HEK293 (cell line): Measurements from ENCODE around the gene IGFBP4.

Experiments used
- CTCF ChIA-PET: fragments of 350-600 bp; formaldehyde crosslinking; extraction: SDS; loops from one replicate; lab custom pipeline; 2021; ENCODE audit warnings: antibody characterized with exemption; lab: Yijun Ruan, JAX
- POLR2A ChIA-PET: fragments of 300-600 bp; formaldehyde crosslinking; extraction: SDS; loops from one replicate; lab custom pipeline; 2020; ENCODE audit warnings: antibody characterized with exemption, inconsistent platforms; lab: Yijun Ruan, JAX
- H3K27ac ChIP-seq: fragments of 200-500 bp; sonication (Bioruptor generic); 2 replicates; pipeline ENCODE4 v1.5.1; 2014; ENCODE audit warnings: low read depth, low read length, control low read depth, inconsistent platforms; ENCODE audit errors: extremely low read depth
- H3K36me3 ChIP-seq, 2 experiments: fragments of 200-500 bp in 1 of 2; sonication (Bioruptor generic) in 1 of 2; 1 replicate in 1 of 2; 2 replicates in 1 of 2; pipeline ENCODE4 v1.5.1; 2014 to 2017; ENCODE audit warnings: inconsistent platforms in 2 of 2, low read length in 2 of 2; ENCODE audit not compliant: control insufficient read depth in 2 of 2, insufficient read depth in 1 of 2
- H3K4me1 ChIP-seq: fragments of 200-500 bp; sonication (Bioruptor generic); 2 replicates; pipeline ENCODE4 v1.5.1; 2014; ENCODE audit warnings: mild to moderate bottlenecking, low read length, inconsistent platforms; ENCODE audit not compliant: control insufficient read depth, insufficient read depth
- H3K4me3 ChIP-seq: 2 replicates; pipeline ENCODE4 v1.5.1; 2011; ENCODE audit warnings: low read depth, mild to moderate bottlenecking, control low read depth, low read length, moderate library complexity
- H3K9me3 ChIP-seq: fragments of 200-500 bp; sonication (Bioruptor generic); 2 replicates; pipeline ENCODE4 v1.5.1; 2014; ENCODE audit warnings: low read depth, low read length, inconsistent platforms; ENCODE audit not compliant: control insufficient read depth, insufficient read depth
- INSM2 ChIP-seq: fragments of 450-650 bp; formaldehyde crosslinking; IDR thresholded peaks from 2 replicates; pipeline ENCODE4 v1.5.1; 2016; ENCODE audit warnings: missing biosample characterization, missing genetic modification characterization
- KLF10 ChIP-seq: fragments of 450-650 bp; IDR thresholded peaks from 2 replicates; pipeline ENCODE4 v1.5.1; 2018; ENCODE audit warnings: missing biosample characterization, mild to moderate bottlenecking, missing genetic modification characterization
- REPIN1 ChIP-seq: fragments of 450-650 bp; formaldehyde crosslinking; IDR thresholded peaks from 2 replicates; pipeline ENCODE4 v1.5.1; 2017; ENCODE audit warnings: missing biosample characterization, missing genetic modification characterization, low read depth
- SCRT2 ChIP-seq: fragments of 450-650 bp; formaldehyde crosslinking; IDR thresholded peaks from 2 replicates; pipeline ENCODE4 v1.5.1; 2016; ENCODE audit warnings: missing biosample characterization, missing genetic modification characterization
- TRIM28 ChIP-seq: IDR thresholded peaks from 2 replicates; pipeline ENCODE4 v1.6.1; 2011; ENCODE audit warnings: low read length, control low read depth, borderline replicate concordance
- WT1 ChIP-seq: fragments of 450-650 bp; formaldehyde crosslinking; IDR thresholded peaks from 2 replicates; pipeline ENCODE4 v1.5.1; 2016; ENCODE audit warnings: missing biosample characterization, missing genetic modification characterization
- ZBTB17 ChIP-seq: fragments of 450-650 bp; formaldehyde crosslinking; IDR thresholded peaks from 2 replicates; pipeline ENCODE4 v1.5.1; 2016; ENCODE audit warnings: missing biosample characterization, missing genetic modification characterization
- ZBTB20 ChIP-seq: fragments of 450-650 bp; formaldehyde crosslinking; IDR thresholded peaks from 2 replicates; pipeline ENCODE4 v1.5.1; 2016; ENCODE audit warnings: missing biosample characterization, missing genetic modification characterization
- ZBTB44 ChIP-seq: fragments of 450-650 bp; IDR thresholded peaks from 2 replicates; pipeline ENCODE4 v1.5.1; 2018; ENCODE audit warnings: missing biosample characterization, mild to moderate bottlenecking, missing genetic modification characterization
- ZBTB49 ChIP-seq: fragments of 450-650 bp; formaldehyde crosslinking; IDR thresholded peaks from 2 replicates; pipeline ENCODE4 v1.5.1; 2016; ENCODE audit warnings: missing biosample characterization, missing genetic modification characterization, low read depth
- ZEB2 ChIP-seq: fragments of 450-650 bp; formaldehyde crosslinking; IDR thresholded peaks from 2 replicates; pipeline ENCODE4 v1.5.1; 2016; ENCODE audit warnings: missing biosample characterization, missing genetic modification characterization
- ZFHX2 ChIP-seq: fragments of 450-650 bp; formaldehyde crosslinking; conservative IDR thresholded peaks from 2 replicates; pipeline ENCODE4 v1.5.1; 2016; ENCODE audit warnings: missing biosample characterization, missing genetic modification characterization
- ZIC2 ChIP-seq: fragments of 450-650 bp; formaldehyde crosslinking; IDR thresholded peaks from 2 replicates; pipeline ENCODE4 v1.5.1; 2016; ENCODE audit warnings: missing biosample characterization, missing genetic modification characterization
- ZNF155 ChIP-seq: fragments of 450-650 bp; formaldehyde crosslinking; IDR thresholded peaks from 2 replicates; pipeline ENCODE4 v1.5.1; 2016; ENCODE audit warnings: missing biosample characterization, missing genetic modification characterization
- ZNF184 ChIP-seq: fragments of 450-650 bp; IDR thresholded peaks from 2 replicates; pipeline ENCODE4 v1.5.1; 2018; ENCODE audit warnings: missing biosample characterization, mild to moderate bottlenecking, missing genetic modification characterization
- ZNF223 ChIP-seq: fragments of 450-650 bp; formaldehyde crosslinking; IDR thresholded peaks from 2 replicates; pipeline ENCODE4 v1.5.1; 2016; ENCODE audit warnings: missing biosample characterization, missing genetic modification characterization
- ZNF24 ChIP-seq: fragments of 450-650 bp; formaldehyde crosslinking; IDR thresholded peaks from 2 replicates; pipeline ENCODE4 v1.5.1; 2016; ENCODE audit warnings: missing biosample characterization, missing genetic modification characterization
- ZNF302 ChIP-seq: fragments of 450-650 bp; formaldehyde crosslinking; IDR thresholded peaks from 2 replicates; pipeline ENCODE4 v1.5.1; 2016; ENCODE audit warnings: missing biosample characterization, missing genetic modification characterization, low read depth
- ZNF335 ChIP-seq: fragments of 450-650 bp; formaldehyde crosslinking; conservative IDR thresholded peaks from 2 replicates; pipeline ENCODE4 v1.5.1; 2016; ENCODE audit warnings: missing biosample characterization, missing genetic modification characterization
- ZNF354C ChIP-seq: fragments of 450-650 bp; formaldehyde crosslinking; IDR thresholded peaks from 2 replicates; pipeline ENCODE4 v1.5.1; 2016; ENCODE audit warnings: missing biosample characterization, missing genetic modification characterization, low read depth, borderline replicate concordance
- ZNF544 ChIP-seq: fragments of 450-650 bp; formaldehyde crosslinking; IDR thresholded peaks from 2 replicates; pipeline ENCODE4 v1.5.0; 2017; ENCODE audit warnings: missing biosample characterization, missing genetic modification characterization
- ZNF548 ChIP-seq: fragments of 450-650 bp; formaldehyde crosslinking; IDR thresholded peaks from 2 replicates; pipeline ENCODE4 v1.5.1; 2016; ENCODE audit warnings: missing biosample characterization, missing genetic modification characterization
- ZNF549 ChIP-seq: fragments of 450-650 bp; IDR thresholded peaks from 2 replicates; pipeline ENCODE4 v1.5.1; 2018; ENCODE audit warnings: missing biosample characterization, missing genetic modification characterization, mild to moderate bottlenecking, inconsistent platforms, moderate library complexity
- ZNF571 ChIP-seq: fragments of 450-650 bp; formaldehyde crosslinking; IDR thresholded peaks from 2 replicates; pipeline ENCODE4 v1.5.0; 2017; ENCODE audit warnings: missing biosample characterization, missing genetic modification characterization
- ZNF621 ChIP-seq: fragments of 450-650 bp; formaldehyde crosslinking; IDR thresholded peaks from 2 replicates; pipeline ENCODE4 v1.5.1; 2017; ENCODE audit warnings: missing biosample characterization, missing genetic modification characterization
- ZNF626 ChIP-seq: fragments of 450-650 bp; sonication (Bioruptor Pico); formaldehyde crosslinking; IDR thresholded peaks from 2 replicates; pipeline ENCODE4 v1.5.1; 2018; ENCODE audit warnings: missing biosample characterization, missing genetic modification characterization, inconsistent platforms
- ZNF658 ChIP-seq: fragments of 450-650 bp; formaldehyde crosslinking; IDR thresholded peaks from 2 replicates; pipeline ENCODE4; 2016; ENCODE audit warnings: missing biosample characterization, missing genetic modification characterization
- ZNF664 ChIP-seq: fragments of 450-650 bp; formaldehyde crosslinking; IDR thresholded peaks from 2 replicates; pipeline ENCODE4 v1.5.1; 2016; ENCODE audit warnings: missing biosample characterization, missing genetic modification characterization
- ZNF677 ChIP-seq: fragments of 450-650 bp; IDR thresholded peaks from 2 replicates; pipeline ENCODE4 v1.5.0; 2018; ENCODE audit warnings: missing biosample characterization, mild to moderate bottlenecking, missing genetic modification characterization, moderate library complexity
- ZNF692 ChIP-seq: fragments of 450-650 bp; formaldehyde crosslinking; IDR thresholded peaks from 2 replicates; pipeline ENCODE4 v1.5.1; 2016; ENCODE audit warnings: missing biosample characterization, missing genetic modification characterization
- ZXDB ChIP-seq: fragments of 450-650 bp; formaldehyde crosslinking; IDR thresholded peaks from 2 replicates; pipeline ENCODE4 v1.5.1; 2016; ENCODE audit warnings: missing biosample characterization, missing genetic modification characterization

The IGFBP4 gene

GRCh38 chr17:40485851-40486521, 42.7 kb downstream of the IGFBP4 start (continued):
- TF ChIP-seq ZBTB49 (no peak), ZNF354C (tag by site-specific recombination) (no peak), ZBTB17 (tag by site-specific recombination) (peak; percentile 90), TRIM28 (no peak), ZNF571 (tag by site-specific recombination) (no peak), ZNF302 (tag by site-specific recombination) (no peak), ZNF335 (peak; percentile 53; the same call in 1 of the 2 replicates), WT1 (peak; percentile 68), ZNF155 (tag by site-specific recombination) (no peak), ZNF621 (tag by site-specific recombination) (no peak)

- CTCF ChIA-PET = interaction anchor here (0.7 to 5.1 kb wide), 7 partner anchors 8 to 46 kb away, joined by 3 to 65 read pairs (median 5); no protein-coding TSS in a partner anchor
- H3K9me3 ChIP-seq = no peaks in the 10 kb centered on the region
- H3K36me3 ChIP-seq = no peaks in the 10 kb centered on the region
- H3K4me3 ChIP-seq = no peak overlapping the region
- peaks cover 18% of the 10 kb centered on the region for H3K4me1 ChIP-seq
- POLR2A ChIA-PET = interaction anchor here (0.6 to 2.1 kb wide), 8 partner anchors 11 to 1202 kb away, joined by 3 to 10 read pairs (median 4); partner anchors contain the start of gene TOP2A
- H3K27ac ChIP-seq = no peak overlapping the region
- TF ChIP-seq ZEB2 (no peak), ZBTB20 (no peak), ZNF223 (tag by site-specific recombination) (peak; percentile 52; the same call in 1 of the 2 replicates), ZNF658 (tag by site-specific recombination) (no peak), ZIC2 (tag by site-specific recombination) (0 out of 2 replicates have a peak, but pooled peaks have one; percentile 20), ZFHX2 (tag by site-specific recombination) (no peak), ZNF549 (tag by site-specific recombination) (no peak), ZNF677 (tag by site-specific recombination) (peak; percentile 40; the same call in 1 of the 2 replicates), ZNF184 (tag by site-specific recombination) (peak; percentile 86), KLF10 (peak; percentile 45; the same call in 1 of the 2 replicates), ZXDB (no peak), ZNF626 (tag by site-specific recombination) (no peak), ZBTB44 (tag by site-specific recombination) (0 out of 2 replicates have a peak, but pooled peaks have one; percentile 21), ZNF692 (tag by site-specific recombination) (no peak), ZNF664 (tag by site-specific recombination) (peak; percentile 99), ZNF548 (tag by site-specific recombination) (no peak), ZNF24 (tag by site-specific recombination) (peak; percentile 36; the same call in 1 of the 2 replicates), ZNF544 (peak; percentile 77), REPIN1 (tag by site-specific recombination) (no peak), INSM2 (no peak), SCRT2 (no peak)
These were observed 43.5 kb downstream of the IGFBP4 start for GRCh38 chr17:40486522-40487370.
